K562 (cell line): ENCODE data around the gene TFB2M. TPM values are rescaled to one million over a fixed set of nuclear protein-coding genes. Genes with fewer than 3 reads are reported as not detected.

Source experiments
- ATF1 ChIP-seq, 2 experiments: fragments of 450-650 bp in 1 of 2; IDR thresholded peaks; 2 replicates each; pipeline ENCODE4 v1.6.1; 2016; ENCODE audit warnings: missing compliant biosample characterization in 1 of 2, missing genetic modification characterization in 1 of 2
- BRD9 ChIP-seq: fragments of 450-650 bp; IDR thresholded peaks from 2 replicates; pipeline ENCODE4 v1.6.1; 2018; ENCODE audit warnings: low read depth; ENCODE audit not compliant: partially characterized antibody
- CC2D1A ChIP-seq: fragments of 450-650 bp; IDR thresholded peaks from 2 replicates; pipeline ENCODE4 v1.6.1; 2017; ENCODE audit warnings: mild to moderate bottlenecking
- FOXJ3 ChIP-seq: sonication (generic); formaldehyde crosslinking; IDR thresholded peaks from 2 replicates; pipeline ENCODE4 v1.4.0; 2020; ENCODE audit warnings: mild to moderate bottlenecking, missing genetic modification reagents
- HMG20B ChIP-seq: fragments of 250-450 bp; sonication (Bioruptor Pico); IDR thresholded peaks from 2 replicates; pipeline ENCODE4 v1.5.0; 2021; ENCODE audit warnings: mild to moderate bottlenecking
- NBN ChIP-seq: fragments of 450-650 bp; IDR thresholded peaks from 2 replicates; pipeline ENCODE4 v1.6.1; 2016; ENCODE audit warnings: low read depth, mild to moderate bottlenecking
- PTRF ChIP-seq: fragments of 450-650 bp; IDR thresholded peaks from 2 replicates; pipeline ENCODE4 v1.6.1; 2016; ENCODE audit warnings: mild to moderate bottlenecking, missing genetic modification characterization, missing compliant biosample characterization
- RNF2 ChIP-seq: sonication (generic); IDR thresholded peaks from 2 replicates; pipeline ENCODE4 v1.6.1; 2016
- TAF9B ChIP-seq: fragments of 450-650 bp; IDR thresholded peaks from 2 replicates; pipeline ENCODE4 v1.6.1; 2018; ENCODE audit warnings: mild to moderate bottlenecking; ENCODE audit not compliant: partially characterized antibody
- ZNF239 ChIP-seq: fragments of 250-450 bp; sonication (Bioruptor Pico); IDR thresholded peaks from 2 replicates; pipeline ENCODE4 v1.4.0; 2020; ENCODE audit warnings: mild to moderate bottlenecking
- polyA plus RNA-seq, 8 experiments: library from polyadenylated mRNA; depleted of rRNA in 4 of 8; stranded (reverse) in 5 of 8; unstranded in 3 of 8; fragments of >200 nt; fragmentation: Nextera tagmentation in 2 of 8; fragmentation: Illumina TruSeq in 1 of 8; extraction: Ambion mirVana in 2 of 8; extraction: Trizol in 1 of 8; gene quantifications; 2 replicates each; pipeline versions ENCODE4 v1.2.1 to v1.2.3, GENCODE V29; 2011 to 2014; ENCODE audit warnings: inconsistent platforms in 1 of 8, missing spikeins in 1 of 8
- total RNA-seq, 7 experiments: library from RNA; depleted of rRNA in 6 of 7; stranded (reverse); fragments of >200 nt in 6 of 7; fragmentation: Illumina TruSeq in 2 of 7; extraction: Trizol in 2 of 7; gene quantifications; 2 replicates each; pipeline versions ENCODE4 v1.2.1 to v1.2.3, GENCODE V29; 2011 to 2021; ENCODE audit warnings: low replicate concordance in 1 of 7
- TF ChIP-seq, protein P1 (sequence below), 2 experiments: fragments of 450-650 bp in 1 of 2; sonication (generic) in 1 of 2; formaldehyde crosslinking in 1 of 2; IDR thresholded peaks in 1 of 2; conservative IDR thresholded peaks in 1 of 2; 2 replicates each; pipeline versions ENCODE4 v1.6.1 to v1.8.1; 2016 to 2023; ENCODE audit warnings: mild to moderate bottlenecking in 2 of 2, moderate library complexity in 2 of 2, inconsistent platforms in 1 of 2, missing genetic modification reagents in 1 of 2
- TF ChIP-seq, protein P2 (sequence below): fragments of 200-400 bp; formaldehyde crosslinking; IDR thresholded peaks from 2 replicates; pipeline ENCODE4 v1.6.1; 2017; ENCODE audit warnings: mild to moderate bottlenecking, low read depth, low read length, moderate library complexity
- TF ChIP-seq, protein P3 (sequence below): fragments of 250-450 bp; sonication (Bioruptor Pico); IDR thresholded peaks from 2 replicates; pipeline ENCODE4 v1.4.0; 2020
- TF ChIP-seq, protein P4 (sequence below), 3 experiments: fragments of 200-800 bp in 1 of 3; fragments of 250-450 bp in 1 of 3; fragments of 450-650 bp in 1 of 3; sonication (Bioruptor Pico) in 1 of 3; sonication (Bioruptor generic) in 1 of 3; formaldehyde crosslinking in 1 of 3; IDR thresholded peaks; 2 replicates each; pipeline versions ENCODE4 v1.6.1 to v1.8.0; 2016 to 2022; ENCODE audit warnings: mild to moderate bottlenecking in 2 of 3, missing genetic modification characterization in 2 of 3, missing compliant biosample characterization in 1 of 3, moderate library complexity in 1 of 3

Gene TFB2M
- total and polyA plus RNA-seq, 9 of the 15 experiments (the other 6 are each of a cell fraction or from before 2014, with no cell fraction given): 55.1 to 162 (median 70.6) TPM

DNA sequence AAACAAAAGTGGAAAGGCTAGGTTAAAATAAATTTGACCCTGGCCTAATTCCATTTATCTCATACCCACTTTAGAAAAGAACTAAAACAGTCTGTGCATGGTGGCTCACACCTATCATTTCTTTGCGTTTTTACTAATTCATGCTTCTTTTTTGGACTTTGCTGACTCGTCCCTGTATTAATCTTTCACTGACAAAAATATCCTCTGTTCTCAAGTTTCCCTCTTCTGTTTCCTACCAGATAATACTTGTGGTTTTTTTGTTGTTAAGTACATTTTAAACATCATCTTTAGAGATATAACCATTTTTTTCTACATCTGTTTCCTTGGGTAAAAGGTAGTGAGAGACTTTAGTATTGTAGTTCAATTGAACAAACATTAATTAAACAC is 11.7 kb upstream of the TFB2M start (continued):
- TF ChIP-seq, protein P1, sequence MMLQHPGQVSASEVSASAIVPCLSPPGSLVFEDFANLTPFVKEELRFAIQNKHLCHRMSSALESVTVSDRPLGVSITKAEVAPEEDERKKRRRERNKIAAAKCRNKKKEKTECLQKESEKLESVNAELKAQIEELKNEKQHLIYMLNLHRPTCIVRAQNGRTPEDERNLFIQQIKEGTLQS (IDR thresholded peaks at IDR 0.05): peak; percentile 18; the same call in 1 of the 2 replicates
- TF ChIP-seq, protein P1 (CRISPR knock-in tag; conservative IDR thresholded peaks at IDR 0.05): no peak
- TF ChIP-seq CC2D1A: no peak
- peak; percentile 30 for TF ChIP-seq TAF9B
- TF ChIP-seq ATF1 (CRISPR knock-in tag; IDR thresholded peaks at IDR 0.05): no peak
- TF ChIP-seq ATF1 (tag; IDR thresholded peaks at IDR 0.05): no peak
- TF ChIP-seq, protein P2, sequence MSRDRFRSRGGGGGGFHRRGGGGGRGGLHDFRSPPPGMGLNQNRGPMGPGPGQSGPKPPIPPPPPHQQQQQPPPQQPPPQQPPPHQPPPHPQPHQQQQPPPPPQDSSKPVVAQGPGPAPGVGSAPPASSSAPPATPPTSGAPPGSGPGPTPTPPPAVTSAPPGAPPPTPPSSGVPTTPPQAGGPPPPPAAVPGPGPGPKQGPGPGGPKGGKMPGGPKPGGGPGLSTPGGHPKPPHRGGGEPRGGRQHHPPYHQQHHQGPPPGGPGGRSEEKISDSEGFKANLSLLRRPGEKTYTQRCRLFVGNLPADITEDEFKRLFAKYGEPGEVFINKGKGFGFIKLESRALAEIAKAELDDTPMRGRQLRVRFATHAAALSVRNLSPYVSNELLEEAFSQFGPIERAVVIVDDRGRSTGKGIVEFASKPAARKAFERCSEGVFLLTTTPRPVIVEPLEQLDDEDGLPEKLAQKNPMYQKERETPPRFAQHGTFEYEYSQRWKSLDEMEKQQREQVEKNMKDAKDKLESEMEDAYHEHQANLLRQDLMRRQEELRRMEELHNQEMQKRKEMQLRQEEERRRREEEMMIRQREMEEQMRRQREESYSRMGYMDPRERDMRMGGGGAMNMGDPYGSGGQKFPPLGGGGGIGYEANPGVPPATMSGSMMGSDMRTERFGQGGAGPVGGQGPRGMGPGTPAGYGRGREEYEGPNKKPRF: no peak
- TF ChIP-seq PTRF (tag): no peak
- peak; percentile 84 for TF ChIP-seq RNF2
- no peak for TF ChIP-seq BRD9
- peak; percentile 33; the same call in 1 of the 2 replicates for TF ChIP-seq NBN
- TF ChIP-seq, protein P3, sequence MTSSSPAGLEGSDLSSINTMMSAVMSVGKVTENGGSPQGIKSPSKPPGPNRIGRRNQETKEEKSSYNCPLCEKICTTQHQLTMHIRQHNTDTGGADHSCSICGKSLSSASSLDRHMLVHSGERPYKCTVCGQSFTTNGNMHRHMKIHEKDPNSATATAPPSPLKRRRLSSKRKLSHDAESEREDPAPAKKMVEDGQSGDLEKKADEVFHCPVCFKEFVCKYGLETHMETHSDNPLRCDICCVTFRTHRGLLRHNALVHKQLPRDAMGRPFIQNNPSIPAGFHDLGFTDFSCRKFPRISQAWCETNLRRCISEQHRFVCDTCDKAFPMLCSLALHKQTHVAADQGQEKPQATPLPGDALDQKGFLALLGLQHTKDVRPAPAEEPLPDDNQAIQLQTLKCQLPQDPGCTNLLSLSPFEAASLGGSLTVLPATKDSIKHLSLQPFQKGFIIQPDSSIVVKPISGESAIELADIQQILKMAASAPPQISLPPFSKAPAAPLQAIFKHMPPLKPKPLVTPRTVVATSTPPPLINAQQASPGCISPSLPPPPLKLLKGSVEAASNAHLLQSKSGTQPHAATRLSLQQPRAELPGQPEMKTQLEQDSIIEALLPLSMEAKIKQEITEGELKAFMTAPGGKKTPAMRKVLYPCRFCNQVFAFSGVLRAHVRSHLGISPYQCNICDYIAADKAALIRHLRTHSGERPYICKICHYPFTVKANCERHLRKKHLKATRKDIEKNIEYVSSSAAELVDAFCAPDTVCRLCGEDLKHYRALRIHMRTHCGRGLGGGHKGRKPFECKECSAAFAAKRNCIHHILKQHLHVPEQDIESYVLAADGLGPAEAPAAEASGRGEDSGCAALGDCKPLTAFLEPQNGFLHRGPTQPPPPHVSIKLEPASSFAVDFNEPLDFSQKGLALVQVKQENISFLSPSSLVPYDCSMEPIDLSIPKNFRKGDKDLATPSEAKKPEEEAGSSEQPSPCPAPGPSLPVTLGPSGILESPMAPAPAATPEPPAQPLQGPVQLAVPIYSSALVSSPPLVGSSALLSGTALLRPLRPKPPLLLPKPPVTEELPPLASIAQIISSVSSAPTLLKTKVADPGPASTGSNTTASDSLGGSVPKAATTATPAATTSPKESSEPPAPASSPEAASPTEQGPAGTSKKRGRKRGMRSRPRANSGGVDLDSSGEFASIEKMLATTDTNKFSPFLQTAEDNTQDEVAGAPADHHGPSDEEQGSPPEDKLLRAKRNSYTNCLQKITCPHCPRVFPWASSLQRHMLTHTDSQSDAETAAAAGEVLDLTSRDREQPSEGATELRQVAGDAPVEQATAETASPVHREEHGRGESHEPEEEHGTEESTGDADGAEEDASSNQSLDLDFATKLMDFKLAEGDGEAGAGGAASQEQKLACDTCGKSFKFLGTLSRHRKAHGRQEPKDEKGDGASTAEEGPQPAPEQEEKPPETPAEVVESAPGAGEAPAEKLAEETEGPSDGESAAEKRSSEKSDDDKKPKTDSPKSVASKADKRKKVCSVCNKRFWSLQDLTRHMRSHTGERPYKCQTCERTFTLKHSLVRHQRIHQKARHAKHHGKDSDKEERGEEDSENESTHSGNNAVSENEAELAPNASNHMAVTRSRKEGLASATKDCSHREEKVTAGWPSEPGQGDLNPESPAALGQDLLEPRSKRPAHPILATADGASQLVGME (CRISPR knock-in tag): no peak
- no peak for TF ChIP-seq FOXJ3 (CRISPR knock-in tag)
- TF ChIP-seq HMG20B (CRISPR knock-in tag): no peak
- TF ChIP-seq, protein P4, sequence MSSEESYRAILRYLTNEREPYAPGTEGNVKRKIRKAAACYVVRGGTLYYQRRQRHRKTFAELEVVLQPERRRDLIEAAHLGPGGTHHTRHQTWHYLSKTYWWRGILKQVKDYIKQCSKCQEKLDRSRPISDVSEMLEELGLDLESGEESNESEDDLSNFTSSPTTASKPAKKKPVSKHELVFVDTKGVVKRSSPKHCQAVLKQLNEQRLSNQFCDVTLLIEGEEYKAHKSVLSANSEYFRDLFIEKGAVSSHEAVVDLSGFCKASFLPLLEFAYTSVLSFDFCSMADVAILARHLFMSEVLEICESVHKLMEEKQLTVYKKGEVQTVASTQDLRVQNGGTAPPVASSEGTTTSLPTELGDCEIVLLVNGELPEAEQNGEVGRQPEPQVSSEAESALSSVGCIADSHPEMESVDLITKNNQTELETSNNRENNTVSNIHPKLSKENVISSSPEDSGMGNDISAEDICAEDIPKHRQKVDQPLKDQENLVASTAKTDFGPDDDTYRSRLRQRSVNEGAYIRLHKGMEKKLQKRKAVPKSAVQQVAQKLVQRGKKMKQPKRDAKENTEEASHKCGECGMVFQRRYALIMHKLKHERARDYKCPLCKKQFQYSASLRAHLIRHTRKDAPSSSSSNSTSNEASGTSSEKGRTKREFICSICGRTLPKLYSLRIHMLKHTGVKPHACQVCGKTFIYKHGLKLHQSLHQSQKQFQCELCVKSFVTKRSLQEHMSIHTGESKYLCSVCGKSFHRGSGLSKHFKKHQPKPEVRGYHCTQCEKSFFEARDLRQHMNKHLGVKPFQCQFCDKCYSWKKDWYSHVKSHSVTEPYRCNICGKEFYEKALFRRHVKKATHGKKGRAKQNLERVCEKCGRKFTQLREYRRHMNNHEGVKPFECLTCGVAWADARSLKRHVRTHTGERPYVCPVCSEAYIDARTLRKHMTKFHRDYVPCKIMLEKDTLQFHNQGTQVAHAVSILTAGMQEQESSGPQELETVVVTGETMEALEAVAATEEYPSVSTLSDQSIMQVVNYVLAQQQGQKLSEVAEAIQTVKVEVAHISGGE (CRISPR knock-in tag; IDR thresholded peaks at IDR 0.05): peak in 1 of 3 experiments; percentile 59; a peak in 1 of 6 replicates
- TF ChIP-seq ZNF239: no peak; the same call in 1 of the 2 replicates
